ENCODE results near the gene TSPAN15.

The TSPAN15 gene

GRCh38 chr10:69503001-69503895 lies 52.0 kb downstream of the TSPAN15 start:
- TF ChIP-seq CTCF (IDR thresholded peaks at IDR 0.05; ENCODE audit: control insufficient read depth, extremely low read depth, insufficient read depth), result no peak
- H3K4me3 ChIP-seq (ENCODE audit: low read depth, low read length), result no peak overlapping the region
- DNase-seq (ENCODE audit: low read depth), result no peak

GRCh38 chr10:69503896-69504265 lies 52.6 kb downstream of the TSPAN15 start:
- TF ChIP-seq CTCF (IDR thresholded peaks at IDR 0.05; ENCODE audit: control insufficient read depth, extremely low read depth, insufficient read depth), result no peak

DNA sequence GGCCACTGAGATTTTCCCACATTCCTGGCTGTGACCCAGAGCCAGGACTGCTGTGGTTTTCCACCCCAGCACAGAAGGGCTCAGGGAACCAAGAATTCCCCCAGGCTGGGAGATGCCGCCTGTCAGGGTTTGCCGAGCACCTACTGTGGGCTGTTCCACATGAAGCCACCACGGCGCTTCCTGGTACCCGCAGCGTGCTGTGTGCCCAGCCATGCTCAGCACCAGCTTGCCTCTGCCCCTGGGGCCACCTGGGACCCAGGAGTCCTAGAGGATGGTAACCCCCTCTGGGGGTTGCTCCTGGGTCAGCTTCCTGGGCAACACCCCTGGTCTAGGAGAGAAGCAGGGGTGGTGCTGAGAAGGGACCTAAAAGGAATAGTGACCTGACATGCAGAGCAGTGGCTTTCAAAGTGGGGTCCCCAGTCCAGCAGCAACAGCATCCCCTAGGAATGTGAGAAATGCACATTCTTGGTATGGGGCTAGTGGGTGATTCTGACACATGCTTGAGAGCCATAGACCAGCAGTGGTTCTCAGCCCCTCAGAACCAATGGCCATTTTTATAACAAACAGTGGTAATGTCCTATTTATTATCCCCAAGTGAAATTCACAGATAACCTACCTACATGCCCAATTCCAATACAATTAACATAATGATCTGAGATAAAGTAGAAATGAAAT lies 53.4 kb downstream of the TSPAN15 start:
- no peak for TF ChIP-seq CTCF (IDR thresholded peaks at IDR 0.05; ENCODE audit: control insufficient read depth, extremely low read depth, insufficient read depth)
- DNase-seq (ENCODE audit: low read depth), result no peak
- H3K4me3 ChIP-seq (ENCODE audit: low read depth, low read length), result no peak overlapping the region

More at GRCh38 chr10:69503896-69504265, 52.6 kb downstream of the TSPAN15 start:
- no peak for DNase-seq (ENCODE audit: low read depth)
- H3K4me3 ChIP-seq (ENCODE audit: low read depth, low read length), result no peak overlapping the region

DNA sequence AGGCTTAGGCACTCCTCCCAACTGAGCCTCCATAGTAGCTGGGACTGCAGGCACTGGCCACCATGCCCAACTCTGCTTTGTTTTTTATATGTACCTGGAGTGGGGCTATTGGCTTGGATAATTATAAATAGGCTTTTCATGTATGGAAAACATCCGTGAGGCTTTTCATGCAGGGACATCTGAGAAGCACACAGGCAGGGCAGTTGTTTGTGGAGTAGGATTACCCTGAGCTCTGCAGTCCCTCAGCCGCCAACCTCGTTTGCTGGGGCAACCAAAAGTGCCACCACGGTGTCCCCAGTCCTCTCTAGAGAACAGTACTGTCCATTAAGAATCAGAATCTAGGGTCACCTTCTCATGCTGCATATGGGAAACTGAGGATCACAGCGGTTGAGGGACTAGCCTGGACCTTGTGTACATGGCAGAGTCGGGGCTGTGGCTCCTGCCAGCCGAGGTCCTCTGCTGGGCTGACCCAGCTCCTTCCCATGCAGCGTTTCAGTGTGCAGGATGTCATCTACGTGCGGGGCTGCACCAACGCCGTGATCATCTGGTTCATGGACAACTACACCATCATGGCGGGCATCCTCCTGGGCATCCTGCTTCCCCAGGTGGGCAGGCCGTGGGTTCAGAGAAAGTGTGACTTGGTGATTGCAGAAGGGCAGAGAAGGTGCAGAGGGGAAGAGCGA lies 54.5 kb downstream of the TSPAN15 start:
- DNase-seq (ENCODE audit: low read depth), result no peak
- no peak overlapping the region for H3K4me3 ChIP-seq (ENCODE audit: low read depth, low read length)
- no peak for TF ChIP-seq CTCF (IDR thresholded peaks at IDR 0.05; ENCODE audit: control insufficient read depth, extremely low read depth, insufficient read depth)

GRCh38 chr10:69506487-69506833 lies 55.2 kb downstream of the TSPAN15 start:
- no peak for DNase-seq (ENCODE audit: low read depth)
- TF ChIP-seq CTCF (IDR thresholded peaks at IDR 0.05; ENCODE audit: control insufficient read depth, extremely low read depth, insufficient read depth), result no peak

DNA sequence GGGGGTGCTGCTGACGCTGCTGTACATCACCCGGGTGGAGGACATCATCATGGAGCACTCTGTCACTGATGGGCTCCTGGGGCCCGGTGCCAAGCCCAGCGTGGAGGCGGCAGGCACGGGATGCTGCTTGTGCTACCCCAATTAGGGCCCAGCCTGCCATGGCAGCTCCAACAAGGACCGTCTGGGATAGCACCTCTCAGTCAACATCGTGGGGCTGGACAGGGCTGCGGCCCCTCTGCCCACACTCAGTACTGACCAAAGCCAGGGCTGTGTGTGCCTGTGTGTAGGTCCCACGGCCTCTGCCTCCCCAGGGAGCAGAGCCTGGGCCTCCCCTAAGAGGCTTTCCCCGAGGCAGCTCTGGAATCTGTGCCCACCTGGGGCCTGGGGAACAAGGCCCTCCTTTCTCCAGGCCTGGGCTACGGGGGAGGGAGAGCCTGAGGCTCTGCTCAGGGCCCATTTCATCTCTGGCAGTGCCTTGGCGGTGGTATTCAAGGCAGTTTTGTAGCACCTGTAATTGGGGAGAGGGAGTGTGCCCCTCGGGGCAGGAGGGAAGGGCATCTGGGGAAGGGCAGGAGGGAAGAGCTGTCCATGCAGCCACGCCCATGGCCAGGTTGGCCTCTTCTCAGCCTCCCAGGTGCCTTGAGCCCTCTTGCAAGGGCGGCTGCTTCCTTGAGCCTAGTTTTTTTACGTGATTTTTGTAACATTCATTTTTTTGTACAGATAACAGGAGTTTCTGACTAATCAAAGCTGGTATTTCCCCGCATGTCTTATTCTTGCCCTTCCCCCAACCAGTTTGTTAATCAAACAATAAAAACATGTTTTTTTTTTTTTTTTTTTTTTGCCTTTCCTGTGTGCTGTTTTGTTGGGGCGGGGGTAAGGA lies 55.8 kb downstream of the TSPAN15 start:
- TF ChIP-seq CTCF (IDR thresholded peaks at IDR 0.05; ENCODE audit: control insufficient read depth, extremely low read depth, insufficient read depth), result no peak
- H3K4me3 ChIP-seq (ENCODE audit: low read depth, low read length), result no peak overlapping the region

More at GRCh38 chr10:69506487-69506833, 55.2 kb downstream of the TSPAN15 start:
- no peak overlapping the region for H3K4me3 ChIP-seq (ENCODE audit: low read depth, low read length)

More for the DNA sequence above, 55.8 kb downstream of the TSPAN15 start:
- no peak for DNase-seq (ENCODE audit: low read depth)
